HG03457 (cell line): Measurements from ENCODE around the gene BTF3.

ENCODE experiments used
- ATAC-seq: cut with Tn5 transposase; IDR thresholded peaks from one replicate; pipeline ENCODE4 v1.9.1; 2021; ENCODE audit warnings: moderate number of reproducible peaks; ENCODE audit not compliant: unreplicated experiment

BTF3 gene

GRCh38 chr5:73519531-73520283, 21.5 kb downstream of the BTF3 start:
- ATAC-seq: peak; percentile 82

- no peak for ATAC-seq
Measured at GRCh38 chr5:73522989-73523388, 24.7 kb downstream of the BTF3 start.

- ATAC-seq: no peak
Measured at GRCh38 chr5:73523861-73524260, 25.6 kb downstream of the BTF3 start.

- no peak for ATAC-seq
Measured at GRCh38 chr5:73525606-73526203, 27.5 kb downstream of the BTF3 start.

GRCh38 chr5:73528248-73528647, 30.0 kb downstream of the BTF3 start:
- ATAC-seq: no peak

GRCh38 chr5:73529081-73529480, 30.8 kb downstream of the BTF3 start:
- ATAC-seq: no peak

GRCh38 chr5:73531356-73531755, 33.1 kb downstream of the BTF3 start:
- no peak for ATAC-seq

GRCh38 chr5:73532195-73532594, 34.0 kb downstream of the BTF3 start:
- ATAC-seq: no peak

GRCh38 chr5:73534011-73534644, 35.9 kb downstream of the BTF3 start:
- no peak for ATAC-seq

- no peak for ATAC-seq
Measured at GRCh38 chr5:73534971-73535370, 36.7 kb downstream of the BTF3 start.

- no peak for ATAC-seq
Measured at GRCh38 chr5:73539730-73540129, 41.5 kb downstream of the BTF3 start.

- ATAC-seq: no peak
Measured at GRCh38 chr5:73540192-73540591, 42.0 kb downstream of the BTF3 start.

GRCh38 chr5:73542020-73542419, 43.8 kb downstream of the BTF3 start:
- no peak for ATAC-seq

- no peak for ATAC-seq
Measured at GRCh38 chr5:73544429-73545402, 46.5 kb downstream of the BTF3 start.

GRCh38 chr5:73545403-73545779, 47.1 kb downstream of the BTF3 start:
- no peak for ATAC-seq

- no peak for ATAC-seq
Measured at GRCh38 chr5:73550016-73550415, 51.8 kb downstream of the BTF3 start.

GRCh38 chr5:73552642-73553041, 54.4 kb downstream of the BTF3 start:
- ATAC-seq: no peak
